ENCODE data around the gene BCR. TPM values are rescaled to one million over a fixed set of nuclear protein-coding genes. Genes with fewer than 3 reads are reported as not detected.

The BCR gene
- total RNA-seq, 1 experiment from 2014 or later = 28.1 TPM

GRCh38 chr22:23196165-23196564 lies 15.9 kb downstream of the BCR start:
- no peak for DNase-seq (ENCODE audit: low spot score)

DNA sequence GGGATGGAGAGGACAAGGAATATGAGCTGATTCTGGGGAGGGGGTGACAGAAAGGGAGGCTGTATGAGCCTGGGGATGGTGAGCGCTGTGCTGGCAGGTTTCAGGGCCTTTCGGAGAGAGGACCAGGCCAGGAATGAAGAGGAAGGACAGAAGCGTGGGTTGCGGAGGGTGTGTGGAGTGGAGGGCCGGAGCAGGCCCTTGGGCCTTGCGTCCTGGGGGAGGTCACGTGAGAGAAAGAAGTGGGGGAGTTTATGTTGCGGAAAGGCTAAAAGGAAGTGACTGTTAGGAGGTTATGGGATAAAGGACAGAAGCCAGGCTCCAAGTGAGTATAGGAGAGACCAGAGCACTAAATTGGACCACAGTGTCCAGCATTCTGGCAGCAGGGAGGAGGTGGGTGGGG lies 17.5 kb downstream of the BCR start:
- no peak for DNase-seq (ENCODE audit: low spot score)

DNA sequence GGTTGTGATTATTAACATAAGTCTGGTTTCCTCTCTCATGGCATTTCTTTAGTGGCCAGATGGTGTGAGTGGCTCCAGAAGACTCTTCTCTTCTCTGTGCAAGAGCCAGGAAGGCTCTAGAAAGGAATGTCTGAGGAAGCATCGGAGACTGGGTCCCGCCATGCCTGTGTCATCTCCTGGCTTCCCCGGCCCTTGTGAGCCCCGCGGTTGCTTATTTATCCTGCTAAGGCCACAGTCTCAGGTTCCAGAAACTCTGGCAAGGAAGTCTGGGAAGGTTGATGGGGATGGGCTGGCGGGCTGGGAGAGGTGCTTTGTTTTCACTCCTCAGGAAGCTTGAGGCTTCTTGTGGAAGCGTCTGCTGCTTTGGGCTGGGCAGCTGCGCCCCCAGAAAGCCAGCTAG lies 18.9 kb downstream of the BCR start:
- DNase-seq (ENCODE audit: low spot score) = no peak

DNA sequence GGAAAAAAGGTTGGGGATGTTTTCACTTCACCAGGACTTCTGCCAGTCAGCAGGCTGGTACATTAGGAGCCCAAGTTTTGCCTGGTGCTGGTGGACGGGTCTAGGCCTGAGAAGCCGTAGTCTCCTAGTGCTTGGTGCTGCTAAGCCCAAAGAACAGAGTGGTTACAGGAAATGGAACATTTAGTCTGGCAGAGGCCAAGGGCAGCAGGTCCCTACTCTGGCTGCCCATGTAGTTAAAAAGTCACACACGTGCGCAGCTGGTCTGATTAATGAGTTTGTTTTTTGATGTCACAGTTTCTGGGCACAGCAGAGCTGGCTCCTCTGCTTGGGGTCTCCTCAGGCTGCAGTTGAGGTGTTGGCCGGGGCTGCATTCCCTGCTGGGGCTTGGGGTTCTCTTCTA lies 20.6 kb downstream of the BCR start:
- no peak for DNase-seq (ENCODE audit: low spot score)

GRCh38 chr22:23202812-23203451 lies 22.6 kb downstream of the BCR start:
- no peak for DNase-seq (ENCODE audit: low spot score)

- DNase-seq (ENCODE audit: low spot score) = no peak
These were observed 23.3 kb downstream of the BCR start for GRCh38 chr22:23203452-23204124.

DNA sequence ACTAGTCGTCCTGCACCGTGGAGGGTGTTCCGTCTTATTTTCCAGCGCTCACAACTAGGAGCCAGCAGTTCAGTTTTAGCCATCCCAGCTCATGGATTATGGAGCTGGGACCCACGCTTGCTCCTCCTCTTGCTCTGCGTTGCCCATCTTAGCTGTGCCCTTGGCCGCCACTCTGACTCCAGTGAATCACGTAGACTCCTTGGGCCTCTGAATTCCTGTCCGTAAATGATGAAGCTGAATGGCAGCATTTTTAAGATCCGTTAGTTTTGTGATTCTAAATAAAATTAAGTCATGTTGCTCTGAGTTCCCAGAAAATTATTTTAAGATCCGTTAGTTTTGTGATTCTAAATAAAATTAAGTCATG lies 23.8 kb downstream of the BCR start:
- no peak for DNase-seq (ENCODE audit: low spot score)

DNA sequence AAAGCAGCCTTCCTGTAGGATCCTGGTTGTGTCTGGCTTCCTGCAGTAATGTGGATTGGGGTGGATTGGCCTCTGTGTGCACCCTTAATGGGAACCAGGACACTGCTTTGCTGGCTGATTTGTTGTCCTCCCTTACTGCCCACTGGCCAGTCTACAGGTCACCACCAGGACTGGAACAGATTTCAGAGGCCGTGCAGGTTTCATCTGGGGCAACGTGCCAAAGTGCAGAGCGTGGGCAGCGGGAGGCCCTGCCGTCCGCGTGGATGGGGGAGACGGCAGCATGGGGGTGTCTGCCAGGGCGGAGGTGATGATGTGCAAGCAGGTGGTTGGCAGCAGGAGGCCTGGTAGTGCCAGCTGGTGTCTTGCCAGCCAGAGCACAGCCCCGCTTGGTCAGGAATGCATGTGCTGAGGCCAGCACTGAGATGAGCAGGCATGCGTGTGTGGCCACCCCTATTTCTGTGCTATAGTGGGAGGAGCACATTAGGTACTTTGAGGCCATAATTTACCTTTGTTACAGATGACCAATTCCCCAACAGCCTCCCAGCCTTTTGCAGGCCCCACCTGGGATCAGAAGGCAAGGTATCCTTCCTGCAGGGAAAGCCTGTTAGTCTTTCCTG lies 24.3 kb downstream of the BCR start:
- DNase-seq (ENCODE audit: low spot score) = peak; percentile 32

- no peak for DNase-seq (ENCODE audit: low spot score)
These were observed 25.2 kb downstream of the BCR start for GRCh38 chr22:23205339-23206049.

DNA sequence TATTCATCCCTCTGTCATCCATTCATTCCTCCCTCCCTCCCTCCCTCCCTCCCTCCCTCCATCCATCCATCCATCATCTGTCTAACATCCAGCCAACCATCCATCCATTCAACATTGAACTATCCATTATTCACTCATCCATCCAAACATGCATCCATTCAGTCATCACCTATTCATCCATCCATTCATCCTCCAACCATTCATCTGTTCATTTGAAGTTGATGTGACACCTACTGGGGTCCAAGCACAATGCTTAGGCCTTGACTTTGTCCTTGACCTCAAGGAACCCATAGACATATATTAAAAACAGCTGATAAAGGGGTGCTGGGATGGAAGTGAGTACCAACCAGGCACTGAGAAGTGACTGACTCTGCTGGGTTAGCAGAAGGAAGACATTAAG lies 26.6 kb downstream of the BCR start:
- DNase-seq (ENCODE audit: low spot score) = no peak

- DNase-seq (ENCODE audit: low spot score) = no peak
These were observed 27.6 kb downstream of the BCR start for GRCh38 chr22:23207729-23208393.

GRCh38 chr22:23210428-23211170 lies 30.3 kb downstream of the BCR start:
- no peak for DNase-seq (ENCODE audit: low spot score)

GRCh38 chr22:23211622-23212021 lies 31.3 kb downstream of the BCR start:
- DNase-seq (ENCODE audit: low spot score) = no peak

- DNase-seq (ENCODE audit: low spot score) = no peak
These were observed 32.0 kb downstream of the BCR start for GRCh38 chr22:23212061-23213021.

DNA sequence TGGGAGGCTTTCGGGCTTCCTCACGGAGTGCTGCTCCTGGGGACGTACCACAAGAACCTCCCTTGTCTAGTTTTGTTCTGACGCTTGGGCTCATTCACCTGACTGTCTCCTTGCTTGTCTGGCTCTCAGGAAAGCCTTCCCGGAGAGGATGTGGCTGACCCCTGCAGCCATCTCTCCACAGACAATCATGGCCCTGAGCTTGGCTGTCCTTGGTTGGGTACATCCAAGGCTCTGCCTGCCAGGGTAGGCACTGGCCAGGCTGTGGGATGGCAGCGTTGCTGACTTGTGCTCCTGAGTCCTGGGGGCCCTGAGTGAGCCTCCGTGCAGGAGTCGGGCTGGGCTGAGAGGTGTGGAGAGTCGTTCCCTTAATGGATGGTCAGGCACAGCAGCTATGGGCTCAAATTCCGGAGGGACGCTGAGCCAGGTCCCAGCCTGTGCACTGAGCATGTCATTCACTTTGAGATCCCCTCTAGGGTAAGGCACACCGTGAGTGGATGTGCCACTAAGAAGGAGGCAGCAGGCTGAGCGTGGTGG lies 32.8 kb downstream of the BCR start:
- no peak for DNase-seq (ENCODE audit: low spot score)

GRCh38 chr22:23213581-23214334 lies 33.4 kb downstream of the BCR start:
- DNase-seq (ENCODE audit: low spot score) = no peak

GRCh38 chr22:23214398-23214797 lies 34.1 kb downstream of the BCR start:
- no peak for DNase-seq (ENCODE audit: low spot score)

- no peak for DNase-seq (ENCODE audit: low spot score)
These were observed 35.3 kb downstream of the BCR start for GRCh38 chr22:23215294-23216241.
